Left colon (tissue), 2 donors: Measurements from ENCODE around the gene VAMP5. TPM values are rescaled to one million over a fixed set of nuclear protein-coding genes. Genes with fewer than 3 reads are reported as not detected.
"Not testable (repeated sequence)": the region's sequence is repeated elsewhere in the genome, so short reads cannot be mapped to it uniquely, and the experiment has no call there.

Source experiments
- ATAC-seq: fragments of 200-7000 bp; cut with Tn5 transposase; one replicate; pipeline ENCODE4 v1.9.1; 2020; ENCODE audit warnings: mild to moderate bottlenecking, moderate library complexity
- DNase-seq, 2 donors: peaks; one replicate each; pipeline ENCODE4 v3.0.0-alpha.2; 2020
- intact Hi-C, 2 donors: fragments of 100-400 bp; cut with DNase I in 1 of 2; cut with micrococcal nuclease in 1 of 2; formaldehyde crosslinking; loops; one replicate each; pipeline versions ENCODE4 v1.11.2 to v1.14.0; 2022; cut with DNase I, micrococcal nuclease
- long read RNA-seq: library from polyadenylated mRNA; unstranded; transcript quantifications from one replicate; pipeline ENCODE4 v2.0.0, GENCODE V29; 2021
- total RNA-seq, 2 donors: library from RNA; stranded (reverse); fragmentation: NEBNext Ultra II Directional; extraction: Animal tissue kit (Norgen Biotek cat#: 25700); gene quantifications; one replicate each; pipeline ENCODE4 v1.2.1, GENCODE V29; 2021
- donor health status: DM: no; HTN: no; CAD: no.
- donor health status: DM: yes; HTN: yes; CAD: no.

The VAMP5 gene, protein sequence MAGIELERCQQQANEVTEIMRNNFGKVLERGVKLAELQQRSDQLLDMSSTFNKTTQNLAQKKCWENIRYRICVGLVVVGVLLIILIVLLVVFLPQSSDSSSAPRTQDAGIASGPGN
- total RNA-seq = 10 to 100 TPM; 20.1 to 20.4 TPM
- long read RNA-seq, transcript VAMP5-201 (3 exons, 689 nt) = major isoform, 5 of 7 reads
- long read RNA-seq, partial matches to known transcripts = 0 of 7 reads
- long read RNA-seq, other reads (novel, unspliced or antisense) = 2 of 7 reads

GRCh38 chr2:85584354-85584856, at the start of gene VAMP5:
Gene VAMP5, plus strand, starts transcription at chr2:85584431. Its CDS starts 60 bp downstream, at chr2:85584491.
- peak; percentile 48 for ATAC-seq
- DNase-seq = peak; percentile 47 to 53
- intact Hi-C loops = no loop called here

GRCh38 chr2:85534881-85535280, 49.4 kb upstream of the VAMP5 start:
- DNase-seq = no peak
- intact Hi-C loops = no loop called here
- ATAC-seq = no peak

DNA sequence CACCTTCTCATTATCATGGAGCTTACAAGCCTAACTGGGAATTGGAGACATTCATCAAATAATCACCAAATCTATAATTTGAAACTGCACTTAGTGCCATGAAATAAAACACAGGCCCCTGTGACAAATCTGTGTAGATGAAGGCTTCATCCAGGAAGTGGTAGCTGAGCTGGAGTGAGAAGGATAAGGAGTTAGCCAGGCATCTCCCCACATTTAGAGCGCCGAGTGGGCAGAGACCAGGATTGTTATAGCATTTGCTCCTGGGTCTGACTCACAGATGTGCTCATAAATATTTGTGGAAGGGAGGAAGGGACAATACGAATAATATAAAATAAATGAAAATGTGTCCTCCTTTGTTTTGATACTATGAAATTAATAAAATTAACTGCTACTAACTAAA, 47.8 kb upstream of the VAMP5 start:
- intact Hi-C loops = no loop called here

DNA sequence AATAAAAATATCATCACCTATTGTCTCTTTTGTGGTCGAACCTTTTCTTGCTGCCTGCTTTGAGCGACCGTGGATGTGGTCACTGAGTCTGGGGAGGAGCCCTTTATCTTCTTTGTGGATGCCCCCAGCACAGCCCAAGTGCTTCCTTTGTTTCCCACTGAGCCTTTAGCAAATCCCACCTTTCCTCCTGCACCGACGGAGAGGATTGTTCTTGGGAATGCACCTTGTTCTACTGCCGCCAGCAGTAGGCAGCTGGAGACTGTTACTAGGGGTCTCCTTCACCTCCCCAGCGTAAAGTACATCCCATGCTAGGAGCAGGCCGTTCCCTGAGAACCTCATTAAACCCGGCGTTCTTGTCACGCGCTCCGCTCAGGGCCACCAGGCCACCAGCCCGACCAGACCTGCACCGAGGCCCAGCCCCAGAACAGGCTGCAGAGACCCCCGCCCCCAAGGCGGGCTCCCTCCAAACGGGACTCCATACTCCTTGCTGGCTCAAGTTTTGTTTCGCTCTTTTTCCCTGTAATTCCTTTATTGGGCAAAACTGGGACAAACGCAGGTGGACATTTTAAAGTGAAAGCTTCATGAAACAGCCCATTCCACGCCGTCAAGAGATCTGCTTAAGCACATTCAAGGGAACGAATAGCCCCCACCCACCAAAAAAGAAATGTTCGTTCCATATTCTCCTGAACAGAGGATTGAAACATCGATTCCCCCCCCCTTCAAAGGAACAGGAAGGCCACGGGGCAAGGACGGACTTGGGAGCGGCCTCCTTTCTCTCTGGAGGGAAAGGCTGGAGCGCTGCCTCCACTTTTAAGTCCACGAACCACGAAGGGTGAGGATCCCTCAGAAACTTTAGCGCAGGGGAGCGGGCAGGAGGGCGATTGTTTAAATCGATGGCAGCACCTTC, 46.4 kb upstream of the VAMP5 start:
- intact Hi-C loops = no loop called here
- DNase-seq = peak; percentile 71
- ATAC-seq = peak; percentile 32

More for the DNA sequence above, 47.8 kb upstream of the VAMP5 start:
- ATAC-seq (no peak), DNase-seq (no peak)

DNA sequence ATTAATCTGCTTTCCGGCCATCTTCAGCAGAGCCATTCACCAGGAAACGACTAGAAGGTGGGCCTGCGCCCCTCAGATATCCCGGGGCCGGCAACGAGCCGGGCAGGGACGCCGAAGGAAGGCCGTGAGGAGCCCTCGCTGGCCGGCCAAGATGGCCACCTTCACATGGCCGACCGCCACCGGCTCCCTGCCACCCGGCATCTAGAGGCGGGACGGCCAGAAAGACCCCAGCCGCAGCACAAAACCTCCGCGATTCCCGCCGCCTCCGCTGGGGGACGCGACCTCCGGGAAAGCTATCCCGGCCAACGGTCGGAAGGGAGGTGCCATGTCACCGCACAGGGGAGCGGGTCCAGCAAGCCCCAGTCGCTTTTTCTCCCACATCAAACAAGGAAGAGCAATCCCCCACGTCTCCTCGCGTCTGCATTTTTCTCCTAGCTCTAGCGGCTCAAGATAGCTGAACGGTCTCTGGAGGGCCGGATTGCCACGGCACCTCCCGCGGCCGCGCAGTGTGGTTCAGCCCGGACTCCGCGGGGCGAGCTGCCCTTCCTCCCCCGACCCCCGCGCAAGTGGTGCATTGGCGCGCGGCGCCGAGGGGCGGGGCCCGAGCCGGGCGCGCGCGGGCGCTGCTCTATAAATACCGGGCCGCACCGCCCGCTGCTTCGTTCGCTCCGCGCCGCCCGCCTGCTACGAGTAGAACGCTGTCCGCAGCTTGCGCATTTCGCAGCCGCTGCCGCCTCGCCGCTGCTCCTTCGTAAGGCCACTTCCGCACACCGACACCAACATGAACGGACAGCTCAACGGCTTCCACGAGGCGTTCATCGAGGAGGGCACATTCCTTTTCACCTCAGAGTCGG, 45.5 kb upstream of the VAMP5 start, which contains the start of gene MAT2A:
MAT2A (plus strand) TSS at position 662 of the 854 bp plus-strand sequence; CDS start at position 782, 120 bp downstream.
- intact Hi-C loops = no loop called here
- peak; percentile 92 to 93 for DNase-seq
- ATAC-seq = peak; percentile 80

GRCh38 chr2:85539361-85540132, 44.7 kb upstream of the VAMP5 start:
- peak; percentile 75 to 79 for DNase-seq
- peak; percentile 61 for ATAC-seq
- intact Hi-C loops = loop anchor here in 1 of 2 donors (5.0 kb wide), 1 partner anchor 112 kb away; no protein-coding TSS in a partner anchor

DNA sequence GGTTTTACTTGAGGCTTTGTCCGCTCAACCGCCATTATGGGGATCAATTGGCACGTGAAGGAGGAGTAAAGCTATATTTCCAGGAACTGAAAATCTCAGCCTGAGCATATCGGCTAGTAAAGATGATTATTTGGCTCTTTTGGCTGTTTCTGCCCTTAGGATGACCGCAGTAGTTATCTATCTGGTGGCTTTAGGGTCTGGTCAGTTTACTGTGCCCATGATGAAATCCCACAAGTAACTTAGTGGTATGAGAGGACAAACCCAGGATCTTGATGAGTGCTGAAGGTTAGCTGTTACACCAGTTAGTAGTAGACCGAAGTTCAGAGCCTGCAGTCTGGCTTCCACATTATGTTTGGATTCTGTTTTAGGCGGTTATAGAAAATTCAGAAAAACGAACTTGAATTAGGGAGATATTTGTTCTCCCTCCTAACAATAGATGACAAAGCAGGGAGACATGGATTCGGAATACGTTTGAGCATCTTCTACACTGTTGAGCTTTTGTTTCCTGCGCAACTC, 44.0 kb upstream of the VAMP5 start:
- ATAC-seq (no peak), DNase-seq (no peak)

DNA sequence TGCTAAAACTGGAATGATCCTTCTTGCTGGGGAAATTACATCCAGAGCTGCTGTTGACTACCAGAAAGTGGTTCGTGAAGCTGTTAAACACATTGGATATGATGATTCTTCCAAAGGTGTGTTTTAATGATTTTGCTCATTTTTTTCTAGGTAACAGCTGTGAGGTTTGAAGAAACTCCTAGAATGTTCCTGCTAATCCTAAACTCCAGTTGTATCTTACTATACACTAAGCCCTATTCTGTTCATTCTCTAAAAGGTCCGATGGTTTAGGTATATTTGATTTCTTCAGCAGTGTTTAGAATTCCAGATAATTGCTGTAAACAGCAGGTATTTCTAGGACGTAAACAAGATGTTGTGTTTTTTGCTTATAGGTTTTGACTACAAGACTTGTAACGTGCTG, 43.0 kb upstream of the VAMP5 start:
- ATAC-seq = no peak
- no peak for DNase-seq
- intact Hi-C loops = loop anchor here in 1 of 2 donors (5.0 kb wide), 1 partner anchor 114 kb away; no protein-coding TSS in a partner anchor

More for the DNA sequence above, 44.0 kb upstream of the VAMP5 start:
- intact Hi-C loops = loop anchor here in 1 of 2 donors (5.0 kb wide), 1 partner anchor 113 kb away; no protein-coding TSS in a partner anchor

DNA sequence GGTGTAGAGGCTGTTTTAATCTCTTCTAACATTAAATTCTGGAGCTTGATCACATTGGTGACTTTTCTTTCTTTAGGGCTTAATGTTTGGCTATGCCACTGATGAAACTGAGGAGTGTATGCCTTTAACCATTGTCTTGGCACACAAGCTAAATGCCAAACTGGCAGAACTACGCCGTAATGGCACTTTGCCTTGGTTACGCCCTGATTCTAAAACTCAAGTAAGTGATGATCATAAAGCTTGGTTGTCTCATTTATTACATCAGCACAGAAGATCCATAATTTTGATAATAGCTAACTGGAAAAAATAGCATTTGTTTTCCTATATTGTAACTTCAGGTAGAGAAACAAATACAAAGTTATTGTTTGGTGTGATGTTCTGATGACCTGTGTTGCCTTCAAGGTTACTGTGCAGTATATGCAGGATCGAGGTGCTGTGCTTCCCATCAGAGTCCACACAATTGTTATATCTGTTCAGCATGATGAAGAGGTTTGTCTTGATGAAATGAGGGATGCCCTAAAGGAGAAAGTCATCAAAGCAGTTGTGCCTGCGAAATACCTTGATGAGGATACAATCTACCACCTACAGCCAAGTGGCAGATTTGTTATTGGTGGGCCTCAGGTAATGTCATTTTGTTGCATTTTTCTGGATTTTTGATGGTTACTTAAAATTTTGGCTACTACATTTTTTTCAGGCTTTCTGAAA, 42.3 kb upstream of the VAMP5 start:
- no peak for ATAC-seq
- intact Hi-C loops = loop anchor here in 1 of 2 donors (5.0 kb wide), 1 partner anchor 115 kb away; no protein-coding TSS in a partner anchor
- DNase-seq = peak in 1 of 2 donors; percentile 53

DNA sequence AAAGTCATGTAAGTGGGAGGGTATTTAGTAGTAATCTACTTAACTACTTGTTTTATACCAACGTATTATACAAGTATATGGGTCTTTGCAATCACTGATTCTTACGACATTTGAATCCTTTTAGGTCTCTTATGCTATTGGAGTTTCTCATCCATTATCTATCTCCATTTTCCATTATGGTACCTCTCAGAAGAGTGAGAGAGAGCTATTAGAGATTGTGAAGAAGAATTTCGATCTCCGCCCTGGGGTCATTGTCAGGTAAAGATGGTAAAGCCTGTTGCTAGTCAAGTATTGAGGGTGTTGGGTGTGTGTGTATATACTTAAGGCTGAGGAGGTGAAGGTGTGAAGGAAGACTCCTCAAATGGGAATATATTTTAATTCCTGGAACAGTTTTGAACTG, 41.5 kb upstream of the VAMP5 start:
- ATAC-seq (no peak), DNase-seq (no peak)
- intact Hi-C loops = loop anchor here in 1 of 2 donors (5.0 kb wide), 1 partner anchor 115 kb away; no protein-coding TSS in a partner anchor

- not testable (repeated sequence) for DNase-seq, ATAC-seq
- intact Hi-C loops = loop anchor here in 1 of 2 donors (5.0 kb wide), 1 partner anchor 117 kb away; no protein-coding TSS in a partner anchor
These were observed 40.0 kb upstream of the VAMP5 start for GRCh38 chr2:85544254-85544691.

DNA sequence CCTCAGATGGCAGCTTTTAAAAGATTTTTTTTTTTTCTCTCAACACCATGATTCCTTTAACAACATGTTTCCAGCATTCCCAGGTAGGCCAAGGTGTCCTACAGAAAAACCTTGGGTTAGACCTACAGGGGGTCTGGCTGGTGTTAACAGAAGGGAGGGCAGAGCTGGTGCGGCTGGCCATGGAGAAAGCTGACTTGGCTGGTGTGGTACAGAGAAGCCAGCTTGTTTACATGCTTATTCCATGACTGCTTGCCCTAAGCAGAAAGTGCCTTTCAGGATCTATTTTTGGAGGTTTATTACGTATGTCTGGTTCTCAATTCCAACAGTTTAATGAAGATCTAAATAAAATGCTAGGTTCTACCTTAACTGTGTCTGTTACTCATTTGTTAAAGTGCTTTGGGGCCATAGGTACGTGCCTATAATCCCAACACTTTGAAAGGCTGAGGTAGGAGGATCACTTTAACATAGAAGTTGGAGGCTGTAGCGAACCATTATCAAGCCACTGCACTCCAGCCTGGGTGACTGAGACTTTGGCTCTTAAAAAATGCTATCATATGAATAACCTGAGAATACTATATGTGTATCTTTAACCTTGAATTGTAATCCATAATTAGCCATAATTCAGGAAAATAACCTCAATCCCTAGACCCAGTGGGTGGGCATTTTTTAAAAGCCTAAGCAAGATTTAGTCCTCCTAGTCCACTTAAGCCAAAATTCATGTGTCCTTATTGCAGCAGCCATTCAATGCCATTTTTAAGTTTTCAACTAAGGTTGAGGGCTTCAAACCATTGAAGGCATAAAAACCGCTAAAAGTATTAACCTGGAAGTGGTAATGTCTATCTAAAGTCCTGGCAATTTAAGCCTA, 39.1 kb upstream of the VAMP5 start:
- not testable (repeated sequence) for DNase-seq, ATAC-seq
- intact Hi-C loops = loop anchor here in 1 of 2 donors (5.0 kb wide), 1 partner anchor 118 kb away; no protein-coding TSS in a partner anchor

DNA sequence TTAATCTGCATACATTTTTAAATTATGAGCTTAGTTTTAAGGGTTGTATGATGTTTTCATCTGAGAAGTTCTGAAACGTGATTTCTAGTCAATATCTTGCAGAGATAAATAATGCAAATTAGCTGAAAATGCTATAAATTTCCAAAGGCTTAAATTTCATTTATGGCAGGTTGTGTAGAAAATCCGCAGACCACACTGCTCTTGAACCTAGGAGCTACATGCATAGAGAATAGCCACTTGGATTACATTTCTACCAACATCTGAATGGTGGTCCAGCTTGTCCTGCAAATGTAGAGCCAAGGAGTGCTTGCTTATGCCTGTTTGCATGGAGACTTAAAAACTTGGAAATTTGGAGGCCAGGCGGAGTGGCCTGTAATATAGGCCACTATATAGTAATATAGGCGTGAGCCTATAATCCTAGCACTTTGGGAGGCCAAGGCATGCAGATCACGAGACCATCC, 38.4 kb upstream of the VAMP5 start:
- ATAC-seq (no peak), DNase-seq (no peak)
- intact Hi-C loops = no loop called here

DNA sequence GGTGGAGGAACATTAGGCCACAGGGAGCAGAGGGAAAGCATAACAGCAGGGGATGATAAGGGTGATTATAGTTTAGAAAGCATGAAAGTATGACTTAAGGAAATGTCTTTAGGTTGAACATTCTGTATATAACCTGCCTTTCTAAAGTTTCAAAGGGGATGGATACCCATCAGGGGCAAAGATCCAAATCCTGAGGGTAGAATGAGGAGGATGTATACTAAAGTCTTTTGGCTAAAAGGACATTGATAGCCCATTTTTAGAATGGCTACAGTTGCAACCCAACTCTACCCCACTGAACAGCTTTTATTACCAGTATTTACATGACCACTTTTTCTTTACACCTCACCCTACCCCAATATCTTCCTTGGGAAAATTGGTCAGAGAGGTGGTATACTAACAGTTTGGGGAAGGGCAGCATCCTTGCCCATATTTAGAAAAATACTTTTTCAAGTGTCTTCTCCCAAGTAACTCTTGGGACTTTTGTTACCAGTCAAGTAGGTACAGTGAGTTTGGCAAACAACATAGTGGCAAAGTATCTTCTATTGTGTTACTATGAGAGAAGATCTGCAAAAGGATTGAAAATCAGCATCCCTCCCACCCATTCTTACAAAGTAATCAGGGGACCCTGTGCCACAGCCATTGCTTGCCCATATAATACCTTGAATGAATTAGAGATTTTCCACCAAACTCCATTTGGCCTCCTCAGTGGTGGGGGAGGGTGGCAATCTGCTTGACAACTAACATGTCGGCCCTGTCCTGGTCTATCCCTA, 37.0 kb upstream of the VAMP5 start:
- intact Hi-C loops = no loop called here
- ATAC-seq = peak; percentile 14
- DNase-seq = no peak
